Central memory CD4-positive, alpha-beta T cell (primary cell): ENCODE data around the gene INTS7.
"Not testable (repeated sequence)": the region's sequence is repeated elsewhere in the genome, so short reads cannot be mapped to it uniquely, and the experiment has no call there.

Source experiments
- DNase-seq: peaks from one replicate; pipeline ENCODE4 v3.0.0; 2022

Gene INTS7

DNA sequence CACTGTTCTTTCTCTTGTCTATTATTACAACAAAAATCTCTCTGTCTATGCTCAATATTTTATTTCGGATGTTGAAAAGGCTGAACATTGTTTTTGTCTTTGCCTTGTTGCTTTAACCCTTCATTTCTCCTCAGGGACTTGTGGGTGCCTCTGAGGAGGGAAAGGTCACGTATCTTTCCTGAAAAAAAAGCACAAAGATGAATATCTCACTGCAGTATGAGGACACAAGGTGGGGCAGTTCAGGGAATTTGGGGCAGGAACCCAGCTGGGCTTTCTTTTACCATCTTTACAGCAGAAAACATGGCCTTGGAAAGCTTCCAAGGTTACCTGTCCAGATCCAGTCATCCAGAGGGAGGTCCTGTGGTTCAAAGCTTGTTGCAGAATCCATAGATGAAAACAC, 105.7 kb downstream of the INTS7 start:
- no peak for DNase-seq

DNA sequence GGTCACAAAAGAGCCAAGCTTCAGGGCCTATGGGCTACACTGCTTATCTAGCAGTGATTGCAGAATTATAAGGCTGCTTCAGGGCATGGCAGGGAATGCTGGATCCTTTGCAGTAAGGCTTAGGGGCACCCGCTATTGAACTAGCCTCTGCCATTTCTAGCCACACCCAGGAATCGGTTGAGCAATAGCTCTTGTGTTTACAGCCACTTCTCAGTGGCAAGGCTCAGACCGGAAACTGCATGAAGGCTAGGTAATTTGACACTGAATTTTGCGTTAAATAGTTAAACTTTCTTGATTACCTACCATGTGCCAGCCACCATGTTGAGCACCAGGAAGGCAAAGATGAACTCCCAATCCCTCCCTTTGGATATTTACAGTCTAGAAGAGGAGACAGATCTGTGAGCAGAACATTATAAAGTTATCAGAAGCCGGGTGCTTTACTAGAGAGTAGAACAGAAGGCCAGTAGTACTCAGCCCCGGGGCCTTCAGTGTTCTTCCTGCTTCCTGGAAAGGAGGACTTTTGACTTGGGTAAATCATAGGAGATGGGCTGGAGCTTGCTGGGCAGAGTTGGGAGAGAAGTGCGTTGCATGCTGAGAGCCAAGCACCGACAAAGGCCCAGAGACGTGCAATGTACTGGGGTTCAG, 106.2 kb downstream of the INTS7 start:
- DNase-seq = no peak

DNA sequence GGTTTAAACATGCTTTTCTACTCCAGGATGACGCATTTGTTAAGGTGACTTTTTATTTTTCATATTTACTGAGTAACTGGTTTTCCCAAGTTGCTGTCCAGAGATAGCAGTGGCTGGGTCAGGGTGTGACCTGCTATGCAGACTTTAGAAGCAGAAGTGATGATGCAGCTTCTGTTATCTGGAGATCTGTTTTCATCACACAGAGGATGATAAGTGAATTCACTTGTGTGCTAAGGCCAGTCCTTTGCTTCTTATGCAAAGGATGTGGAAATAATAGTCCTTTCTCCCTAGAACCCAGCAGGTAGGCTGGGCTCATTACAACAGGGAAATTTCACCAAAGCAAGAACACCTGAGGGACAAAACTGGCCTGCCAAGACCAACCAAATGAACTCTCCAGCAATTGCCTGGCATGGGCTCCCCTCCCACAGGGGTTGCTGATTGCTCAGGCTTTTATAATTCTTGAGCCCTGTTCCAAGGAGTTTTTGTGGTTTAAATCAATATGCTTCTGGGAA, 107.0 kb downstream of the INTS7 start:
- no peak for DNase-seq

DNA sequence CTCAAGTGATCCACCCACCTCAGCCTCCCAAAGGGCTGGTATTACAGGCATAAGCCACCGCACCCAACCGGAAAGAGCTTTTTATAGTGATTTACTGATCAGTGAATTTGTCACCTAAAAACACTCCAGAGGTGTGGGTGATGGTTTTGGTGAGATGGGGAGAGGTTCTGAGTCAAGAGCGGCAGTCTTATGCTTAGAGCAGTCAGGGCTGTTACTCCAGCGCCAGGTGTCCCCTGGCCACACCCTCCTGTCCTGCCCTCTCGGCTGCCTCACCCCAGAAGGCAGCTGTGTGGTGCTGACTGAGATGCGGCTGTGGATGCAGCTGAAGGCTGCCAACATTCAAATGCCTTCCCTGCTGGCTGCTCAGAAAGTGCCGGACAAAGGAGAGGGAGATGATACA, 110.3 kb downstream of the INTS7 start:
- DNase-seq = no peak

DNA sequence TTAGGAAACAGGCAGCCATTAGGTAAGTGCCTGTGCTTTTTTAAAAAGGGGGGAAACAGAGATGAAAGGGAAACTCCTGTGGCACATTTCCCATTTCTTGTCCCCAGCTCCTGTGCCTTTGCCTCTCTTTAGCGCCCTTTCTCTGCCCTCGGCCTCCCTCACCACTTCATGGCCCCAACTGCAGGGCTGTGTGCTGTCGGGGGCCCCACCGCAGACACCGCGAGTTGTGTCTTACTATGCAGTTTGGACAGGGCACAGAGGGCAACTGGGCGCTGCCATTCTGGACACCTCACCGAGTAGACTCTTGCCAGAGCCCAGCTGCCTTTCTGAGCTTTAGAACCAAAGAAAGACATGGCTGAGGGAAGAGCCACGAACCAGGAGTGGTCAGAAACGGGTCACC, 111.1 kb downstream of the INTS7 start:
- DNase-seq = no peak

DNA sequence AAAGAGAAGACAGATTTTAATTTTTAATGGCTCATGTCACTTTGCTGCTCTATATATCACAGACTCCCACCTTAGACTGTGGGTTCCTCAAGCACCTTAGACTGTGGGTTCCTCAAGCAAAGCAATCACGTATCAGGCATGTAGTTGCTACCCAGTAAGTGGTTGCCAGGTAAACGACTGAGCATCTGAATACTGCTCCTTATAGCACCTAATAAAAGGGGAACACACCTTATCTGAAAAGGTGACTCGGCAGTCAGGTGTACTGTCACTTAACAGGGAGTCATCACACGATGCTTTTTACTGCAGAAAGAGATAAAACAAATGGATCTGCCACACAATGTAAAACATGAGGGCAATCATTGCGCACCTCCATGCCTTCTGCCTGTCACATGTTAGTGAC, 112.3 kb downstream of the INTS7 start:
- DNase-seq = no peak

DNA sequence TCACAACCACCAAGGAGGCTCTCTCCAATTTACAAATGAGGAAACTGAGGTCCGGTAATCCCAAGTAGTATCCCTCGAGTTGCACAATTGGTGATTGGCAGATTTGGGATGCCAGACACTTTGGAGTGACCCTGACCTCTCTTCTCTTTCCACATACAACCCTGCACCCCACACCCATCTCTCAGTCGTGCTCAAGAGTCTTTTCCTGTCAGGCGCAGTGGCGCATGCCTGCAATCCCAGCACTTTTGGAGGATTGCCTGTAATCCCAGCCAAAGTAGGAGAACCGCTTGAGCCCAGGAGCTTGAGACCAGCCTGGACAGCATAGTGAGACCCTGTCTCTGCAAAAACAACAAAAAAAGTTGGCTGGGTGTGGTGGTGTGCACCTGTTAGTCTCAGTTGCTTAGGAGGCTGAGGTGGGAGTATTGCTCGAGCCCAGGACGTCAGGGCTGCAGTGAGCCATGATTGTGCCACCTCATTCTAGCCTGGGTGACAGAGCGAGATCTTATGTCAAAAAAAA, 113.7 kb downstream of the INTS7 start:
- no peak for DNase-seq

DNA sequence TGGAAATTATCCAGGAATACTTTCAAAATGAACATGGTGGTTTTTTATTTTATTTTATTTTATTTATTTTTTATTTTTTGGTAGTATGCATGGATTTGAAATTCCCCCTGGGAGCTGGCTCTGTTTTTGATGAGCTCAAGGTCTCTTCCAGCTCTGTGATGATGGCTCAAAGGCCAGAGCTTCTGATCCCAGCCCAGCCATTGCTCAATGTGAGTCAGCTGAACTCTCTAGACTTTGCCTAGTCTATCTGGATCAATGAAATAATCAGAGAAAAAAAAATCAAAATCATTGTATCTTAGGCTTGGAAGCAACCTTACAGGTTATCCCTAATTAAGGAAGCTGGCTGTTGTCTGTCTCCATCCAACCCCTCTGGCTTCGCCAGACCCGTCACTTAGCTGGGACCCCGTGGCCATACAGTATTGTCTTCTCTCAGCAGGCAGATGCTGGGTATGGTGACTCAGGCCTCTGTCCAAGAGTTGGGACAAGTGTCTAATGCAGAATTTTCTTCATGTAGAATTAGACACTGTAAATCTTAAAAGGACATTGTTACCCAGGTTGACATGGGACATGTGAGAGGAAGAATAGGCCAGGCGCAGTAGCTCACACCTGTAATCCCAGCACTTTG, 114.6 kb downstream of the INTS7 start:
- no peak for DNase-seq

DNA sequence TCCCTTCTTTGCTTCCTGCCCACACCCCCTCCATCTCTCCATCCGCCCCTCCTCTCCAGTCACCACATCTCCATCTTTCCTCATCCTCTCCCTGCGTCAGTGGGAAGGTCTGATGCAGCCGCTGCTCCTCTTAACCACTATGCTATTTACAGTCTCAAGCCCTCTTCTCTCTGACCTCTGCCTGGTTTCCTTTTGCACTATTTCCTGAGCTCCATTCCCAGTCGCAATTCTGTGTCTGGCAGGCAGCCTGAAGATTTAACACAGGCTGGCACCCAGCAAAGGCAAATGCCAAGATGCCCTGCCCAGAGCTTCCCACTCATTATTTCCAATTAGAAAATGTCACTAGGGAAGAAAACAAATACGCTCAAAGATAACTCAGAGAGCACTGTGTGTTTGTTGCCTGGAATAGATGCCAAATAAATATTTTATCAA, 115.2 kb downstream of the INTS7 start:
- no peak for DNase-seq

DNA sequence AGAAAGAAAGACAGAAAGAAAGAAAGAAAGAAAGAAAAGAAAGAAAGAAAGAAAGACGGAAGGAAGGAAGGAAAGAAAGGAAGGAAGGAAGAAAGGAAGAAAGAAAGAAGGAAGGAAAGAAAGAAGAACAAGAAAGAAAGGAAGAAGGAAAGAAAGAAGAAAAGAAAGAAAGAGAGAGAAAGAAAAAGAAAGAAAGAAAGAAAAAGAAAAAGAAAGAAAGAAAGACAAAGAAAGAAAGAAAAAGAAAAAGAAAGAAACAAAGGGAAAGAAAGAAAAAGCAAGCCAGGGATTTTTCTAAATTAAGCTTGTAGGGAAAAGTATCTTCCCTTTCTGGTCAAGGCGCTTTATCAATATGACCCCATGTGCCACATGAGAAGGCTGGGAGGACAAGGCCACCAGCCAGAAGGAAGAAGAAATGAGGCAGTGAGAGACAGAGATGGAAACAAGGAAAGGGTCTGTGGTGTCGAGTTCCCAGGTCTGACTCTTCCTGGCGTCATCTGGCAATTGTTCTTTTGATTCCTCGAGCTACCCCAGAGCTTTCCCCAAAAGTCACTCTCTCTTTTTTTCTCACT, 116.4 kb downstream of the INTS7 start:
- DNase-seq = no peak

DNA sequence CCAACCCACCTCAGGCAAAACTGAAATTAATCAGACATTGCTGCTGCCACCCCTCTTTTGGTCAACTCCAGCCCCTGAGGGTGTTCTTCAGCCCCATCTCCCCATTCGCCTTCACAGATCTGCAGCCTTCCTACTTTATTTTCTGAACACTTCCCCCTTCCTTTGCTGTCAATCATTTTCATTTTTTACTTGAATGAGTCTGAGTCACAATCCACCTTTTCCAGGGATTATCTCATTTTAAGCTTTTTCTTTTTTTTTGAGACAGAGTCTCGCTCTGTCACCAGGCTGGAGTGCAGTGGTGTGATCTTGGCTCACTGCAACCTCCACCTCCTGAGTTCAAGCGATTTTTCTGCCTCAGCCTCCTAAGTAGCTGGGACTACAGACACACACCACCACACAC, 118.9 kb downstream of the INTS7 start:
- not testable (repeated sequence) for DNase-seq

DNA sequence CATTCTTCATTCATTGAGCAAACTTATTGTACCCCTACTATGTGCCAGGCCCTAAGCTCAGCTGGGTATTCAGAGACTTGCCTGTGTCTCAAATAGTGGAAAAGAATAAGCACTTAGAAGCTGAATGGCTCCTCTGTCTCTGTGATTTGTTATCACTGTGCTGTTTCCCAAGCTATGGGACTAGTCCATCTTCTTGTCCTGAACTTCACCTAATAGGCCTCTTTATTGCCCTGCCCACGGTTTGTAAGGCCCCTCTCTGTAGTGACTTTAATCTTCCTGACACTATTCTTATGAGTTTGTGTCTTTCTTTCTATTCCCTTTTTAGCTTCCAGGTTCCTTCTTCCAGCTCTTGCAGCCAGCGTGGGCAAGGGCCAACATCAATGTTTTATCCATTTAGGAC, 119.4 kb downstream of the INTS7 start:
- no peak for DNase-seq

DNA sequence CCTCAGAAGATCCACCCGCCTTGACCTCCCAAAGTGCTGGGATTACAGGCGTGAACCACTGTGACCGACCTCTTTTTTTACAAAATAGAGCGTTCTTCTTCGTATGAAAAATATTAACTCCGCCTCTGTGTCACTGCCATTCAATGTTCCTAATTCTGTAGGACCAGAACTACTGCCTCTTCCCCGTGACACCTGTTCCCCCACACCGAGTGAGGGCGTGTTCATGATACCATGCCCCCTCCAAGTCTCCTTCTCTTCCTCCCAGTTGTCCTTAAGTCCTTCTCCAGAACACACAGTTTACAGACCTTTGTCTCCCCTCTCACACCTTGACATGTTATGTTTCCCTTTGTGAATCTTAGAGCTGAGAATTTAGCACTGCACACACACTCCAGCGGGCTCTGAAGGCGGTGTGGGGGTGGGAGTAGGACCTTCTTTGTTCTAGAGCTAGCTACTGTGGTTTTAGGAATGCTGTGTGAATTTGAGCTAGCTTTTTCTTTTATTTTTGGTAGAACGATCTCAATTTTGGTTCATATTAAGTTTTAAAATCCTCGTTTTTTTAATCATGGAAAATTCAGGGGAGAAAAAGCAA, 122.4 kb downstream of the INTS7 start:
- no peak for DNase-seq

DNA sequence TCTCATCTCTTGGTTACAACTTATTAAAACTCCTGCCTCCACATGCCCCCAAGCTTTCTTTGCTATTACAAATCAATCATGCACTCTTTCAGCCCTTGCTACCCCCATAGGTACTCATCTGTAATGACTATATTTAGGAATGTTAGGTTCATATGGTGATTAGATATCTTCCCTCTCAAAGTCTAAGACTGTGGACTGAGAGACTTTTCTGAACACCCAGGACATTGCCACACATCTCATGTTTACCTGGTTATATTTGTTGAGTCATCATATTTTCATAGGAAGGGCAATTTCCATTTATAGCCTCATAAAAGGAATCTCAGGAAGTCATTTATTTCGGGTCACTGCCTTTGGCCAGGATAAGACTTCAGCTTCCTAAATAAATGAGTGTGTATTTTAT, 123.3 kb downstream of the INTS7 start:
- DNase-seq = no peak

DNA sequence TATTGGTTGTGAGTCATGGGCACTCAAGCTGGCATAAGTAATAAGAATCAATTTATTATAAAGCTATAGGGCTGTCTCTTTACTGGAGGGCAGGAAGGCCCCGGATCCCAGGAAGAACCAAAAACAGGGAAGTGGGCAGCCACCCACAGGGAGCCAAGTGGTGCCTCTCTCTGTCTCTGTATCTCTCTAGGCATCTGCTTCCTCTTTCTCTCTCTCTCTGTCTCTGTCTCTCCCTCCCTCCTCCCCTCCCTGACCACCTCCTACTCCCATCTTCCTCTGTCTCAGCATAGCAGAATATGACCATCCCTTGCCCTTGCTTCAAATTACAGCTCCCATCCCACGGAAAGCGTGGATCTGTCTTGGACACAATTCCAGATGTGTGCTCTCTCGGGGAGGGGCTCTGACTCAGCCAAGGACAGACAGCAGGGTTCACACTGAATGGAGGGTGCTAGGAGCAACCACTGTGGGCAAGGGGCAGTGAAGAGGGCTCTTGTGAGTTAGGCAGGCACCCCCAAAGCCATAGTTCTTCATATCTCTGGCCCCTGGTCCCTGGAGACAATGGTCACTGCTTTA, 124.4 kb downstream of the INTS7 start:
- no peak for DNase-seq

DNA sequence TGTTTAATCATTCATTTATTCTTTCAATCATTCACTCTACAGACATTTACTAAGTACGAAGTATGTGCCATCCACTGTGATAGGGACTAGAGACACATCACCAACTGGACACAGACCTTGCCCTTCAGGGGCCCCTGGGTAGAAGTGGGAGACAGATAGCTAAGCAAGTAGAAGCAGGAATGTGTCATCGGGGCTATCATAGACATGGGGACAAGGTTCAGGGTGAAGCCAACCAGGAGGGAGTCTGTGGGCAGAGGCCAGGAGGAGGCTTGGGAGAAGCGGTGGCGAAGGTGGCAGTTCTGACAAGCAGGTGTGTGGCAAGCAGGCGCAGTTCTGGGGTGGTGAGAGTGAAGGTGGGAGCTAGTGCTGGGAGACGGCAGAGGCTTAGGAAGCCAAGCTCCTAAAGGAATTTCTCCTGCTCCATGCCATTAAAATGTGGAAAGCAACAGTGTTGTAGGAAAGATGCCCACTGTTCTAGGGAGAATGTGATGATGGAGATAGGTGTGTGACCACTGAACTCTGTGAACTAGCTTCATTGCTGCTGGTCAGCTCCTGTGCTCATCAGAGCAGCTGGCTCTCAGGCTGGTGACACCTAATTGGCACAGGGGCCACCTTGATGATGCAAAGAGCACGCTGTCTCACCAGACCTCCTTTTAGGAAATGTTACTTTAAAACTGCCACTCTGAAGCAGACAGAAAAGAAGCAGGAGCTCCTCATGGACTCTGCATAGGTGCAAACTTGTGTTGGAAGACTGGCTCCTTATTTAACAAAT, 125.1 kb downstream of the INTS7 start:
- no peak for DNase-seq

DNA sequence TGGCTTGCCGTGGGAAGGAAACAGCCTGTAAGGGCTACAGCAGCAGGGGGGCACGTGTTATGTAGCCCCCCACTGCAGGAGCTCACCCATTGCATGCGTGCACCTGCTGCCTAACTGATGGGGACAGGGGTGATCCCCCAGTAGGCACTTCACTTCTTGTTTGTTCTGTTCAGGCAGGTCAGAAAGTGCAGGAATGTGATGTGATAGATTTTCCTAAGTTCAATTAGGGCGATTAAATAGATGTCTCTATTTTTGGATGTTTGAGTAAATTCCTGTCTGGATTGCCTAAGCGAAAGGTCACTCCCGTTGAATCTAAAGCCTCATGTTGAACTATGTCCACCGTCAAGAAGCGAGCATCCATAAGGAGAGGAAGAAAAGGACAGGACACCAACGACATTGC, 126.0 kb downstream of the INTS7 start:
- DNase-seq = no peak

DNA sequence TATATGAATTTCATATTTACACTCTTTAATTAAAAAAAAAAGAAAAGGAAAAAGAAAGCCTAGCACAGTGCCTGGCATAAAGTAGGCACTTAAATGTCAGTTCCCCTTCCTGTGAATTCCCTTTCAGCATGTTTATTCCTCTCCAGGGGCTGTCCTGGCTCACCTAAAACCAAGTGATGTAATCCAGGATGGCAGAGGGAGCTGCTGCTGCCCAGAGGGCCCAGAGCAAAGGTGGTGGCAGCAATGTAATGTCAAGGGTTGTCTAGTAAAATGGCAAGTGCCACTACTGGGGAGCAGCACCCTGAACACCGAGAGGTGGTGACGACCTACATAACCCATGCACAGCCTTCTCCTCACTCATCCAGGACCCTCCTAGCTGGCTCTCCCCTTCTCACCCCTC, 126.4 kb downstream of the INTS7 start:
- no peak for DNase-seq

DNA sequence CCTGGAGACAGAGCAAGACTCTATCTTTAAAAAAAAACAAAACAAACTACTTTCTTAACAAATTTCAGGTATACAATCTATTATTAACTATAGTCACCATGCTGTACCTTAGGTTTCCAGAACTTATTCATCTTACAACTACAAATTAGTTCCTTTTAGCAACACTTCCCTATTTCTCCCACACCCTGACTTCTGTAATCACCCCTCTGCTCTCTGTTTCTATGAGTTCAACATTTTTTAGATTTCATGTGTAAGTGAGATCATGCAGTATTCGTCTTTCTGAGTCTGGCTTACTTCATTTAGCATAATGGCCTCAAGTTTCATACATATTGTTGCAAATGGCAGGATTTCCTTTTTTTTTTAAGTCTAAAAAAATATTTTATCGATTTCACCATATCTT, 126.9 kb downstream of the INTS7 start:
- DNase-seq = no peak

DNA sequence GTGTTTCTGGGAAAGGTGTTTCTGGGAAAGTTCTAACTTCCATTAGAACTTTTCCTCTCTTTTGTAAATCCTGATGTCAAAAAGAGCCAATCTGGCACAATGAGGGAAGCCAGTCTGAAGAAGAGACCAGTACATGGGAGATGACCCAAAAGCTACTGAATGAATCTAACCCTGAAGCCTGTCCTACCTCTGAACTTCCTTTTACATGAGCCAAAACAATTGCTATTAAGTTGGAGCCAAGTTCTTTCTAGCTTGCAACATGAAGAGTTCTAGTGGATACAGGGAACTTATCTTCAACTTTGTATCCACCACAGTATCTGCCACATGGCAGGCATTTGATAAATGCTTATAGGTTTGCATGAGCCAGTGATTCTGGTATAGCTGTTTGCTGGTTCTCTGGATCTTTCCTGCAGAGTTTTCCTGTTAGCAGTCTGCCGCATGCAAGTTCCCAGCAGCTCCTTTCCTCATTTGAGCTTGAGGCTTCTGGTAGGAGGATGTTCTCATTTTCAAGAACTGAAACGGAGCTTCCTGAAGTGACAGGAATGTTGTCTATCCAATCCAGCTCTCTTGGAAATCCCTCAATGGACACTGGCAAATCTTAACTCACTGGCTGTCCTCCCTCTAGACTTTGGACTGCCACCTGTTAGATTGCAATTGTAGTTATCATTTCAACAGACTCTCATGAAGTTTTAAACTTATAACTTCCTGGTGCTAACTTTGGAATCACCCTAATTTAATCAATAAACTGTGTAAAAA, 131.7 kb downstream of the INTS7 start:
- DNase-seq = no peak

DNA sequence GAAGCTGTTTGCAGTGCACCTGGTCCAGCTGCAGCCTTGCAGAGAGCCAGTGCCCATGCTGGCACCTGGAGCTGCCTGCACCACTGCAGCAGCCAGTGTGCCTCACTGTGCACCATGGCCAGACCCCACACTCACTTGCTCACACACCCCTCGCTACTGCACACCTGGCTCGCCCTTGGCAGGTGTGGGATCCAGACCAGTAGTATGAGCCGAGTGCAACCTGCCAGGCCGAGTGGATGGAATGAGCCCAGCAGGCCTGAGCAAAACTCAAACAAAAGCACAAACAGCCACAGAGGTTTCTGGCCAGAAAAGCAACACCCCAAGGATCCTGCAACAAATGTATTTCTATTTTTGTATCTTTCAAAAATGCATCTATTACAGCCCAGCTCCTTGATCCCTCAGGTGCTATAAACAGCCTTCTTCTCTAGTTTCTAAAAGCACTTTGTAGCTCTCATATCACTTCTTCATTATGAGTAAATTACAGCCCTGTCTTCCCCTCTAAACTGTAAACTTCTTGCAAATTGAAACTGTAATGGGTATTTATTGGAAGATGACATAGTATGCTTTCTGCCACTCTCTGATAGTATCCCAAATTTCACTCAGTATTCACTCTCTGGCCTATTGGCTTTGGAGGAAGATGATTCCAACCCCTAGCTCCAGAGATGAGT, 132.6 kb downstream of the INTS7 start:
- no peak for DNase-seq
